H4 (cell line): ENCODE measurements around the gene BCAS3. TPM values are rescaled to one million over a fixed set of nuclear protein-coding genes. Genes with fewer than 3 reads are reported as not detected.
"Not testable (repeated sequence)": the region's sequence is repeated elsewhere in the genome, so short reads cannot be mapped to it uniquely, and the experiment has no call there.

Experiments
- DNase-seq: peaks from one replicate; pipeline ENCODE4 v3.0.0-alpha.2; 2015; ENCODE audit warnings: low spot score
- total RNA-seq: library from RNA; depleted of rRNA; stranded (reverse); fragments of >200 nt; shearing (Covaris generic); gene quantifications from 2 replicates; pipeline ENCODE4 v1.2.3, GENCODE V29; 2014

The BCAS3 gene
- total RNA-seq, 1 experiment from 2014 or later = 10.2 TPM

DNA sequence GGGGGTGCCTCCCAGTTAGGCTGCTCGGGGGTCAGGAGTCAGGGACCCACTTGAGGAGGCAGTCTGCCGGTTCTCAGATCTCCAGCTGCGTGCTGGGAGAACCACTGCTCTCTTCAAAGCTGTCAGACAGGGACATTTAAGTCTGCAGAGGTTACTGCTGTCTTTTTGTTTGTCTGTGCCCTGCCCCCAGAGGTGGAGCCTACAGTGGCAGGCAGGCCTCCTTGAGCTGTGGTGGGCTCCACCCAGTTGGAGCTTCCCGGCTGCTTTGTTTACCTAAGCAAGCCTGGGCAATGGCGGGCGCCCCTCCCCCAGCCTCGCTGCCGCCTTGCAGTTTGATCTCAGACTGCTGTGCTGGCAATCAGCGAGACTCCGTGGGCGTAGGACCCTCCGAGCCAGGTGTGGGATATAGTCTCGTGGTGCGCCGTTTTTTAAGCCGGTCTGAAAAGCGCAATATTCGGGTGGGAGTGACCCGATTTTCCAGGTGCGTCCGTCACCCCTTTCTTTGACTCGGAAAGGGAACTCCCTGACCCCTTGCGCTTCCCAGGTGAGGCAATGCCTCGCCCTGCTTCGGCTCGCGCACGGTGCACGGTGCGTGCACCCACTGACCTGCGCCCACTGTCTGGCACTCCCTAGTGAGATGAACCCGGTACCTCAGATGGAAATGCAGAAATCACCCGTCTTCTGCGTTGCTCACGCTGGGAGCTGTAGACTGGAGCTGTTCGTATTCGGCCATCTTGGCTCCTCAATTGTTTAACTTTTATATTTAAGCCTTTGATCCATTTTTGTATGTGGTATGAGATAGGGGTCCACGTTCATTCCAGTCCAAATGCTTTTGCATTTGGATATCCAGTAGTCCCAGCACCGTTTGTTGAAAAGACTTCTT, 209.3 kb downstream of the BCAS3 start:
- not testable (repeated sequence) for DNase-seq

DNA sequence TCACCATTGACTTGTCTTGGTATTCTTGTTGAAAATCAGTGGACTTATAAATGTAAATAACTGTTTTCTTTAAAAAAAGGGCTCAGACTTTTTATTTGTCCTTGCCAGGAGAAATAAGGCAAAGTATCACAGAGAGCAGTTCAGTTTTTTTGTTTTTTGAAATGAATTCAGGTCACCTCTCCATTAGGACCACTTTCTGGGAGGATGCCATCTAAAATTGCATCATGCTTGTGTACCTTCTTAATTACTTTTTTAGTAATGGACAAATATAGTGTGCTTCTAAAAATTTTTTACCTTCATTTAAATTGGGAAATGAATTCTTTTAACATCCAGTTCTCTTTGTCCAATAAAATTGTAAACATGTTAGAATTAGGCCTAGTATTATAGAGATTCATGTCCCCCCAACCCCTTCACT, 210.0 kb downstream of the BCAS3 start:
- no peak for DNase-seq

DNA sequence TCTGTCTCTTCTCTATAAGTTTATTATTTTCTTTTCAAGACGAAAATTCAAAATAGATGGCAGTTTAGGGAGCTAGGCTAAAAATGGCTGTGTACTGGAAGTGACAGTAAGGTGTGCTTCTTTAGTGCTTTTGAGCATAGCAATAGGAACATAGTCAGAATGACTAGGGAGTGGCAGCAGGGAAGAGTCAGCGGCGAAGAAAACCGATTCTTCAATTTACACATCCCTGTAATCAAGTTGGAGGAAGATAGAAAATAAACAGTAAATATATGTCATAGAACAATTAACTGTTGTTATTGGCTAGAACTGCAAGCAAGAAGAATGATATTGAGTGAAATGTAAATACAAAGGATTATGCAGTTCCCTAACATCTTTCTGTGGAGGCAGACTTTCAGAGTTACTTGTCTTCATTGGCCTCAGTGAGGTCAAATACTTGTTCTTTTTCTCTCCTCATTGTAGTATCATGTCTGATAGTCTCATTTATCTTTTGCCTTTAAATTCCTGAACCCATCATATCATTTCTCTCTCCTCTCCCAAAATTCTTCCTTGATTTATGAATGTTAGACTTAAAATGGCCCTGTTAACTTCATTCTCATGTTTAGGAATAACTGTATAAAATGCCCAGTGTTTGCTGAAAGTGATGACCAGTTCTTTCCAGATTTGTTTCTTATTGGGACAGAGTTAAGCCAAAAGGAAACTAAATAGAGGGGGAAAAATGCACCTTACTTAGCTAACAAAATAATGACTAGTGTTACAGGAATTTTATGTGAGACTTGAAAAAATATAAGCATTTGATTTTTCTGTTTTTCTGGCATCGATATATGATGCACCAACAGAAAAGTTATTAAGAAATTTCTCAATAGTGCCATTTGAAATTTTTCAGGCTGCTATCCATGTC, 211.4 kb downstream of the BCAS3 start:
- no peak for DNase-seq

DNA sequence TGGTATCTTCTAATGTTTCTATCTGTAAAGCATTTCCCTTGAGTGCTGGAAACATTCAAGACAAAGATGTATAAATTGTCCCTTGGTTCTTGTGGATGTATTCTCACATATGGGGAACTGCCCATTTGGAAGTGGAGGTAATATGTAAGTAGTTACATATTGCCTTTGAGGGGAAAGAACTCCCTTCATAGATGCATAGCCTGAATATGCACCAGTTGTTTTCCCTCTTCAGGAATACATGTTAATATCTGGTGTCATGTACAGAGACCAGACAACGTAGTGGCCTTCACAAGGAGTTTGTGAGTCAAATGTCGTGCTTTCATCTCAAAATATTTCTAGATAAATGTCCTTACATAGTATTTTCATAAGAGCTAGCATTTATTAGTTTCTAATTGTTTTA, 213.5 kb downstream of the BCAS3 start:
- no peak for DNase-seq

DNA sequence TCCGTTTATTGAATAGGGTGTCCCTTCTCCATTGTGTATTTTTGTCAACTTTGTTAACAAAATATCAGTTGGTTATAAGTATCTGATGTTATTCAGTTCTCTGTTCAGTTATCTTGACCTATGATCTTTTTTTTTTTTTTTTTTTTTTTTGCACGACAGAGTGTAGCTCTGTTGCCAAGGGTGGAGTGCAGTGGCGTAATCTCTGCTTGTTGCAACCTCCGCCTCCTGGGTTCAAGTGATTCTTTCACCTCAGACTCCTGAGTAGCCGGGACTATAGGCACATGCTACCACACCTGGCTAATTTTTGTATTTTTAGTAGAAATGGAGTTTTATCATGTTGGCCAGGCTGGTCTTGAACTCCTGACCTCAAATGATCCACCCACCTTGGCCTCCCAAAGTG, 215.8 kb downstream of the BCAS3 start:
- no peak for DNase-seq

DNA sequence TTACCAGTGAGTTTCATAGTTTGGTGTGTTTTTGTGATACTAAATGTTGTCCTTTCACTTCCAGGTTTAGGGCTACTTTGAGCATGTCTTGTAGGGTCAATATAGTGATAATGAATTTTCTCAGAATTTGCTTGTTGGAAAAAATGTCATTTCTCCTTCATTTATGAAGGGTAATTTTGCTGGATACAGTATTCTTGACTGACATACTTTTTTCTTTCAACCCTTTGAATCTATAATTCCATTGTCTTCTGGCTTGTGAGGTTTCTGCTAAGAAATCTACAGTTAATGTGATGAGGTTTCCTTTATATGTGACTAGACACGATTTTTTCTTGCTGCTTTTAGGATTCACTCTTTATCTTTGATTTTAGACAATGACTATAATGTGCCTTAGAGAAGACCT, 219.3 kb downstream of the BCAS3 start:
- DNase-seq = no peak

DNA sequence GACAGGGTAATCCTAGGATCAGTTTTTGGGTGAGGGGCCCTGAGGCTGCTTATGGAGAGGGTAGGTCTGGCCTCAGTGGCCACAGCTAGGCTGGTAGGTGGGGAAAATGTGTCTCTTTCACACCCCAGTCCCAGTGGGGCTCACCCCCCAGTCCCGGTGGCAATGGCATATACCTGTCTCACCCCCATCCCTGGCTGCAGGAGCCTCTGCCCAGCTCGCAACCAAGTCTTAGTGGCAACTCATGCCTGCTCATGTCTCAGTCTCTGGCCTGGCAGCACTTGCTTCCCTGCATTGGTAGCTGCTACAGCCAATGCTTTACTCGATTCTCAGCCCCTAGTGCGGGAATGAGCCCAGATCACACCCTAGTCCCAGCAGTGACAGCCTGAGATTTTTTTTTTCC, 221.5 kb downstream of the BCAS3 start:
- no peak for DNase-seq

DNA sequence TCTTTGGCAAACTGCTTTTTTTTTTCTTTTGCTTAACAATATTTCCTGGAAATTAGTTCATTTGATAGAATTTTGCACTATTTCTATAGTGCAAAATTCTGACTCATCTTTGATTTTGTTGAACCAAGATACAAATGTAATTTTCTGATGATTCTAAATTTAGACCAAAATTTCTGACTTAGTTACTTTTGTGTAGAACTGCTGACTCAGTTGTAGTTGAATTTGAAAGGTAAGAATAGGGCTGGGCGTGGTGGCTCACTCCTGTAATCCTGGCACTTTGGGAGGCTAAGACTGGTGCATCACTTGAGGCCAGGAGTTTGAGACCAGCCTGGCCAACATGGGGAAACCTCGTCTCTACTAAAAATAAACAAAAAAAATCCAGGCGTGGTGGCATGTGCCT, 223.0 kb downstream of the BCAS3 start:
- DNase-seq = no peak

DNA sequence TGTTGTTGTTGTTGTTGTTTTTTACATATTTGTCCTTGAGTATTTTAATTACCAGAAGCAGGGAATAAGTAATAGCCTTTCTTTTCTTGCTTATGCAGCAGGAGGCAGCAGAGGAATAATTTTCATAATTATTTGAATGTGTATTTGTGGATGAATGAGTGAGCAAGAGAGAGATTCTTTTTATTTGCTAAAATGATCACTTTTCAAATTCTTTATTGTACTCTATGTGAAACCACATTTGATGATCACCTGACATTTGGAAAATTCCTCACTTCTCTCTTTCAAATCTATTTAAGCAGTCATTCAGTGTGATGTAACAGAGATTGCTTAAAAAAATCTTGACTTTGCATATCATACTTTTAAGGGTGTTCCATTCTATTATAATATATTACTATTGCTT, 223.6 kb downstream of the BCAS3 start:
- no peak for DNase-seq

DNA sequence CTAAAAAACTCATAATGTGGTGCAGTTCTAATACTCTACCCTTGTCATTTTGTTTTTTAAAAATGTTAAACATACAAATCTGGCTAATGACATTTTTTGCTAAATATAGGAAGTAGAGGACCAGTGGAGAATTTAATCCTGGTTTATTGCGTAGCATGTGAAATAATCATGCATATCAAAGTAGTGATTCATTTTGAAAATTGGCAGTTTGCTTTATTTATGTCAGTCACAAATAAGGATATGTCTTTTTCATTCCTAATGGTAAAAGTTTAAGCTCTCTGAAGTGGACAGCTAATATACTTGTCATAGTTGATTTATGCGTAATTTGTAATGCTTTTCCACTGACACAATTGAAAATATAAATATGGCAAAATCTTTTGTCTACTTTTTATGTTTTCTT, 224.2 kb downstream of the BCAS3 start:
- DNase-seq = no peak

DNA sequence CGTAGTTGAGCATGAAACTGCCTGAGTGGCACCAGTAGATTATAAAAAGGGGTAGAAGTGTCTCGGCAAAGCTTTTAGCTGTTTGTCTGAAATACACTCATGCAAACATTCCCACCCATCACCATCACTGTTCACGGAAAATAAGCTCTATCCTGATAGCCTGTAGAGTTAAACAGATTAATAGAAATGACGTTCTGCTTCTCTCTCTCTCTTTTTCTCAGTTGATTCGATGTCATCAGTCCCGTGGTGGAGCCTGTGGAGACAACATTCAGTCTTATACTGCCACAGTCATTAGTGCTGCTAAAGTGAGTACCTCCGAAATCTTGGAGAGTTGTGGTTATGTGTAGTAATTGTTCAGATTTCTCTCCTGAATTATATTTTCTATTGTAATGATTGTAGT, 224.7 kb downstream of the BCAS3 start:
- no peak for DNase-seq

DNA sequence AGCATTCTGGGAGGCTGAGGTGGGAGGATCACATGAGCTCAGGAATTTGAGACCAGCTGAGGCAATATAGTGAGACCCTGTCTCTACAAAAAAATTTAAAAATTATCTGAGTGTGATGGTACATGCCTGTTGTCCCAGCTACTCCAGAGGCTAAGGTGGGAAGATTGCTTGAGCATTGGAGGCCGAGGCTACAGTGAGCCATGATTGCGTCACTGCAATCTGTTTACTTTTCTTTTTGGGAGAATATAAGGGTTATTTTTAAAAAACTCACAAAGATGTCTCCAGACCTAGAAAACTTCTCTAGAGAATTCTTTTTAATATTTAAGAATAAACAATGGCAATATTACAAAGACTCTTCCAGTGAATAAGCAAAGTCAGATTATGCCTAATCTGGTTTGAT, 226.9 kb downstream of the BCAS3 start:
- no peak for DNase-seq

DNA sequence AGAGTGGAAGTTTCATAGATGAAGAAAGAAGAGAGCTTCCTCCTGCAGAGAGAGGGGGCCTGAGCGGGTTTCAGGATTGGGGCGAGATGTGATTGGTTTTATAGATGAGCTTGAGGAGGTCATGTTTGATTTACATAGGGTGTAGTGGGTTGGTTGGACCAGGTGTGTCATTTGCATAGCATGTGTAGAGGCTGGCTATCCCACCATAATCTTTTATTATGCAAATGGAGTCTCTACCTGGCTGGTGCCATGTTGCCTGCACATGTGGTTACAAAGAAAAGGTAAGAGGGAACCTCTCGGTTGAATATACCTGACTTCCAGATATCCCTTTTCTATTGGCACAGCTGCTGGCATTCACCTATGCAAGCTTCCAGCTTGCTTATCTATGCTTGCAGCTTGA, 228.1 kb downstream of the BCAS3 start:
- DNase-seq = no peak

DNA sequence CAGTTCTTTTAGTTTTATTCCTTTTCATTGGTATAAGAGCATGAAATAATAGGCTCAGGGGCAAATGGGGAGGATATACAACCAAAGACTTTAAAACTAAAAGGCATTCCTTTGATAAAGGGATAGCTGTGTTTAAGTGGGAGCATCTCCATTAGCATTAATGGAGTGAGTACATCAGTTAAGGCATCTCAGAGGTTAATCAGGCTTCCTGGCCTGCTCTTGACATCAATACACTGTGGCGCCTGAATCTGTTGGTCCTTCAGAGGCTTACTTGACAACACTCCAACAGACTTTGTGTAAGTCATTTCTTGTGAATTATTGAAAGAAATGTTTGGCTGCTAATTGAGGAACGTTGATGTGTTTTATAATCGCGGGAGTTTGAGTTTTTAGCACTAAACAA, 230.7 kb downstream of the BCAS3 start:
- no peak for DNase-seq

DNA sequence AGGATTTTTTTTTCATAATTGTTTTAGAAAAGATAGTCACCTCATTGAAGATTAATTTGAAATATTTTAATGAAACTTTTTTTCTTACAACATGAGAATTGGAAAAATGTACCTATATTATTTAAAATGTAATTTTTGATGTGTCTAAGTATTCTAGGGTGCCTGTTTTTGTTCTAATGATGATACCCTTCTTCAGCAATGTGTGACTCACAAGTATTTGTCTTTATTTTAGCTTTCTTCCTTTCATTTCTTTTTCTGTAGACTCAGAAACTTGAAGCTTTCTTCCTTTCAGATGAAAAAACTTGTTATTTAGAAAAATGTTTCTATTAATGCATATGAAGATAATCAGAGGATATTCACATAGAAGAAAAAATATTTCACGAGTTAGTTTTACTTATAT, 231.8 kb downstream of the BCAS3 start:
- no peak for DNase-seq

DNA sequence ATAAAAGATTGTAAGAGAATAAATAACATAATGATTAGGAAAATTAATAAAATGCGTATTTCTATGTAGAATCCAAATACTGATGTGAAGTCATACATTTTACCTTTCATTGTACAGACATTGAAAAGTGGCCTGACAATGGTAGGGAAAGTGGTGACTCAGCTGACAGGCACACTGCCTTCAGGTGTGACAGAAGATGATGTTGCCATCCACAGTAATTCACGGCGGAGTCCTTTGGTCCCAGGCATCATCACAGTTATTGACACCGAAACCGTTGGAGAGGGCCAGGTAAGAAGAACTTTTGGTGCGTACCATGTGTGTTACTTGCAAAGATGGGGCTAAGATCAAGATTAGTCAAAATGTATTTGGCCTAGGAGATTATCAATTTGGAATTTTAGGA, 232.8 kb downstream of the BCAS3 start:
- no peak for DNase-seq

DNA sequence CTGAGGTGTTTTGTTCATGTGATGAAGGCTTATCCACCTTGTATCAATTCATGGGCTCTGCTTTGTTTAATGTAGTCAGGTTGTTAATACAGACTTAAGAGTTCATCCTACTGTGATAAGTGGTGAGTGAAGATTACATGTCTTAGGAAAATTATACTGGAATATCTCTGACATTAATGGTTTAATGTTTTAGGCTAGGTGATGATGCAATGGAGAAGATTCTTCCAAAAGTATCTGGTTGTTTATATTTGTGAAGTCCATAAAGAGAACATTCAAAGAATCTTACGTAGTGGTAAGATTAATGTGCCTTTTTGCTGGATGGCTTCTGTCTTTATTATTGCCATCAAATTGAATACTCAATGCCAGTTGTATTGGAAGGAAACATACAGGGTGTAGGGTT, 236.4 kb downstream of the BCAS3 start:
- no peak for DNase-seq

DNA sequence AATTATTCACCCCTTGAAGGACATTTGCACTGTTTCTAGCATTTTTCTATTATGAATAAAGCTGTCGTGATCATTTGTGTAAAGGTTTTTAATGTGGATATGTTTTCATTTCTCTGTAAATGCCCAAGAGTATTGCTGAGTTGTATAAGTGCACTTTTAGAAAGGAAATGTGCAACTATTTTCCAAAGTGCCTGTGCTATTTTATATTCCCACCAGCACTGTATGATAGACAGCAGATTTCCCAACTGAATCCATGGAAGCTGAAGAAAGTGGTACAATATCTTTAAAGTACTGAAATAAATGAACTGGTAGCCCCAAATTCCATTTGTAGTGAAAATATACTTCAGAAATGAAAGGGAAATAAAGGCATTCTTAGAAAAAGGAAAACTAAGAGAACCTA, 238.4 kb downstream of the BCAS3 start:
- no peak for DNase-seq

DNA sequence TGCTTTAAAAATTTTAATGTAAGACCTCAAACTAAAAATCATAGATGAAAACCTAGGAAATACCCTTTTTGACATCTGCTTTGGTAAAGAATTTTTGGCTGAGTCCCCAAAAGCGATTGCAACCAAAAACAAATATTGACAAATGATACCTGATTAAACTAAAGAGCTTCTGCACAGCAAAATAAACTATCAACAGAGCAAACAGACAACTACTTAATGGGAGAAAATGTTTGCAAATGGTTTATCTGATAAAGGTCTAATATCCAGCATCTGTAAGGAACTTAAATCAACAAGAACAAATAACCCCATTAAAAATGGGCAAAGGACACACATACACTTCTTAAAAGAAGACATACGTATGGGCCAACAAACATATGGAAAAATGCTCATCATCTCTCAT, 242.5 kb downstream of the BCAS3 start:
- no peak for DNase-seq

DNA sequence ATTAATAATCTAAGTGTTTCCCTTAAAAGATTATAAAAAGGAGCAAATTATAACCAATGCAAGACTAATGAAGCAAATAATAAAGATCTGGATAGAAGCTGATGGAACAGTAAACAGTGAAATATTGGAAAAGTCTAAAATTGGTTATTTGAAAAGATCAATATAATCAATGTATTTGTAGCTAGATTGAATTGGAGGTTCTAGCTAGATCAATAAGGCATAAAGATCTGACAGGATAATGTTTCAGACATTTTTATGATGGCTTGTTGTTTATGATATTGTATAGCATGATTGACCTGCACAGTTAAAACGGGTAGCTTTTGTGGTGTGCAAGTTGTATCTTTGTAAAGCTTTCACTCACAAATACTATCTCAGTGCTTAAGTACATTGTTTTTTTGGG, 245.3 kb downstream of the BCAS3 start:
- DNase-seq = no peak

DNA sequence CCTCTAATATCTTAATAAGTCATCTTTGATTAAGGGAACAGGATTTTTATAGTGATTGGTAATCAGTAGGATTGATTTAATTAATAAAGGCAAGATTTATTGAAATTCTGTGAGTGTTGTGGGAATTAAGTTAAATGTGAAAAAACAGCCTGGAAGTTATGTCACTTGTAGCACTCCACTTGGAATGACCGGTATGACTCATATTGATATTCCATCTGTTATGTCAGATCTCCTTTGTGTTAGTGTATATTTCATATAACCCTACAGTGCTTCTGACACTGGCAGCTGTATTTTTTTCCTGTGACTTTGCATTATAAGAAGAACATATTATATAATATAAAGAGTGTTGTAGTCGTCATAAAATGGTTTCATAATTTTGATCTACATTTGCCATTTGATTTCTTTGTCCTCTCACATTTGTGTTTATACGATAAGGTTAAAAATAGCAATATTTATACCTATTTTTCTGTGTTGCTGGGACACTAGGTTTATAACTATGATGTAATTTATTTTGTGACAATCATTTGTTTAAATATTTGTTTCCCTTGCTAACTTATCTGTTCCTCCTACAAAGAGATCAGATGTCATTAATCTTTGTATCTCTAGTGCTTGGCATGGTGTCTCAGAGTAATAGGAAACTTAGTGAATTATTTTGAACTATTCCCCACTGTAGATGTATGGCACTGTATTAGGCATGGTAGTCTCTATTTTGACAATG, 249.0 kb downstream of the BCAS3 start:
- DNase-seq = no peak

DNA sequence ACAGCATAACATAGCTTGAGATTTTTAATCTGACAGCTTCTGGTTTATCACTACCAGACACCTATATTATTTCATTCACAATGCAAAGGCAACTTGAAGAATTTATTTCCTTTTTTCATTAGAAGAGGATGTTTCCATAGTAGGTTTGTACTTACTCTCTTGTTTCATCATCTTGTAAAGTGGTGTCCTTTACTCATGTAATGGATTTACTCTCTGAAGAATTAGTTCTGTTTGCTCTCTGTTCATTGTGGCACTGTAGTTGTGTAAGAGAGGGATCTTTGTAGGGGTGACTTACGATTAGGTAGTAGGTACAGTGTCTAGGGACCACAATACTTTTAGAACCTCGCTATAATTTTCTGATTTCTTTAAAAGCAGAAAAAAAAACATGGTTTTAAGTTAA, 256.1 kb downstream of the BCAS3 start:
- no peak for DNase-seq
